HG03135 (cell line): ENCODE data around the gene CATSPERB.
"Not testable (repeated sequence)": the region's sequence is repeated elsewhere in the genome, so short reads cannot be mapped to it uniquely, and the experiment has no call there.

Source experiments
- ATAC-seq: cut with Tn5 transposase; IDR thresholded peaks from one replicate; pipeline ENCODE4 v1.9.1; 2021; ENCODE audit warnings: mild to moderate bottlenecking, moderate library complexity; ENCODE audit not compliant: unreplicated experiment

CATSPERB gene

DNA sequence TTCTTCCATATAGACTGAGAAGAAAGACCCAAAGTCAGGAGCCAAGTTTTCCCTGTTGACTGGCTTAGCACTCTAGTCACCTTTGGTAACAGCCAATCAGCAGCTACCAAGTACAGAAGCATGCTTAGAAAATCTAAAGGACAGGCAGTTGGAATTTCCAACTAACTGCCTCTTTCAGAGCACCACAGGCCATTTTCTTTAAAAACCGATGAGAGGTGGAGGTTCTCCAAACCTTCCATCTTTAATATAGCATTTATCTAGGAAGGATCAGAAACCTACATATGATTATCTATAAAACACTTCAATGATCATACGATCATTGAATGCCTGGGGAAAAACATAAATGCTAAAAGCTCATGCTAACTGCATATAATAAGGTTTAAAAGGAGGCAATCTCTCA, at the start of gene CATSPERB:
Gene CATSPERB, minus strand, starts transcription at position 101 of the 400 bp plus-strand sequence. CDS start 2,607 bp downstream, outside the sequence.
- ATAC-seq, result no peak

DNA sequence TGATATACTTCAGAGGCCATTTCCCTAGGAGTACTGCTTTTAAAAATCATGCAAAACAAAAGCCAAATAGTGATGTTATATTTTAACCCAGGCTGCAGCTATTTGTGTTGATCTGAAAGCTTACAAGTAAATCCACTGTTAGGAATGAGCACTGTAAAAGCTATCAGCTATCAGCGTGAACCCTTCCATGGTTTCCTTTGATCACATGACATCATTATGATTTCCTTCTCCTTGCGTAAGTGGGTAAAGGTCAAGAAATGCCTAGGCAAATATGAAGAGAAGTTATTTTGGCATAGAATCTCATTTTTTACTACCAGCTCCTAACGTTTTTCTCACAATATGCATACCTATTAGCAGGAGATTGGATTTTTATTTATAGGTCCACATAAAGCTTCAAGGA, 48.6 kb upstream of the CATSPERB start:
- ATAC-seq, result no peak

DNA sequence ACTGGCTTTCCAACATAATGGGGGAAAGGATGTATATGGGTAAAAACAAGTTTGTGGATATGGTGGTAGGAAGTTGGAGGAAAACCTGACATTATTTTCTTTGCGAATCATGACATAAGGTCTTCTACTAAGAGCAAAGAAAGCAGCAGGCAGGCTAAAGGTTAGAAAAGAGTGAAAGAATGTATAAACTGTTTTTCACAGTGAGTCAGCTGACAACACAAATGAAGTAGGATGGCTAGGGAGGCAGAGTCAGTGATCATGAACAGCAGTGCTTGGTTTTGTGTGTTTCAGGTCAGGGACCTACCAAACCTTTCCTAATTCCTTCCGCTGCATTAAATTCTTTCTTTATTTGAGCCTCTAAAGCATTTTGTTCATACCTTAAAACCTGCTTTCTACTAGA, 46.3 kb upstream of the CATSPERB start:
- ATAC-seq, result no peak

- peak; percentile 47 for ATAC-seq
Measured at GRCh38 chr14:91774140-91775096, 42.5 kb upstream of the CATSPERB start.

DNA sequence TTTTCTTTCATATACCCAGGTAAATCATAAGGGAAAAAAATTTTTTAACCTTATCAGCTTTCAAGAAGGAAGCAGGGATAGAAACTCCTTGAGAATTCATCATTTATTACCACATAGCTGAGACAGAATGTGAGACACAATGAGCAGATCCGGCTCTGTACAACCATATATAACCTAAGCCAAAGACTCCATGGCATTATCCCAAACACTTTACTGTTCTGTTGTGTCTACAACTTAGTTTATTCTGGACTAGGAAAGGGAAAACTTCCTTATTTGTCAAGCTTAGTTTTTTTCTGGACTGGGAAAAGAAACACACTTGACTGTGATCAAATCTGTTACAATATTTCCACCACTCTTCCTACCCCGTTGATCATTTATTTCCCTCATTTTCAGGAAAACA, 38.3 kb upstream of the CATSPERB start:
- no peak for ATAC-seq

- no peak for ATAC-seq
Measured at GRCh38 chr14:91755570-91756295, 23.8 kb upstream of the CATSPERB start.

GRCh38 chr14:91754819-91755218, 22.9 kb upstream of the CATSPERB start:
- ATAC-seq, result no peak

DNA sequence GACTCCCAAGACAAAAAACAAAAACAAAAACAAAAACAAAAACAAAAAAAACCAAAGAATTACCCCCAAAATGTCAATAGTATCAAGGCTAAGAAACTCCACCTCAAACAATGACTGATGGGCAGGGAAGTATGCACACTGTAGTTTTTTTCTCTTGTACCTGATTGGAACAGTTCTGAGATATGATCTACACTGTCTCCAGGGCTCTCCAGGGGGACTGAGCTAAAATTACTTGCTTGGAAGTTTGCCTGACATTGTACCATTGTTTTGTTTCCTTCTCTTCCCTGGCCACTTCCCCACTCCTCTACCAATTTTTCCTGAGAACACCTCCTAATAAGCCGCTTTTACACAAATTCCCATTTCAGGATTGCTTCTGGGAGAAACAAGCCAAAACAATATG, 22.3 kb upstream of the CATSPERB start:
- ATAC-seq, result no peak

DNA sequence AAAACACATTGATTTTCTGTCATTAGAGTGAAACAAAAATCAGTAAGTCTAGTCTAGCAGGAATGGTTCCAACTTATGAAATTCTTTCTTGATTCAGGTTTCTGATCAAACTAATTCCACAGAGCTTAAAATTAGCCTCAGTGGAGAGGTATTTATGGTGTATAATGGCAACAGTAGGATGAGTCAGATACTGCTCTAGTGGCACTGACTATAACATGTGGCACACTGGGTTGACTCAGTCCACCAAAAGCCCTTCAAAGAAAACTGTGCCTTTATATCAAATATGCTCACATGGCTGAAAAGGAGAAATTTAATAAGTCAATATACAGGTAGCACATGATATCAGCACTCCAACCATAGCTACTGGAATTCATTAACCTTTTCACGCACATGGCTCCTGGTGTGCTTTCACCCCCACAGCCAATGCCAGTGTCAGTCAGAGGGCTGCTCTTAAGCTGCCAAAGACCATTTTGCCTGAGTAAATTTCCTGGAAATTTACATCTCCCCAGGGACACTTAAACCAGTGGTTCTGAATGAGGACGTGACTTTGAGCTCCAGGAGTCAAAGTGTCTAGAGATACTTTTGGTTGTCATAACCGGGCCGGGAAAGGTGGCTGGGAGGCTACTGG, 21.7 kb upstream of the CATSPERB start:
- no peak for ATAC-seq

DNA sequence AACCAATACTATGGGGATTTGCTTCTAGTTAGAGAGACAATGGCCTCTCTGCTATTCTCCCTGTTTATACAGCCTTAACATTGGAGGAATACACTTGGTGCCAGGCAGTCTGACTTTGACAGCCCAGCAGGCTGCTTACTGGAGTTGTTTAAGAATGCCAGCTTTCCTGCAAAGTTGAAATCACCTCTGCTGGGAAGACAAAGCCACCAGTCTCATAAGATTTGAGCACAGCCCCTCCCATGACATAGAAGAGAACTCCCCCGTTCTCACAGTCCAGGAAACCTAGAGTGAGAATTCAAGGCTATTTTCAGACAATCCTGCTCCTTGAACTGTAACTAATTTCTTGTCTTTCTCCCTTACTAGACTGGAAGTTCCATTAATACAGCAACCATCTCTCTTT, 21.1 kb upstream of the CATSPERB start:
- no peak for ATAC-seq

GRCh38 chr14:91751719-91752118, 19.8 kb upstream of the CATSPERB start:
- ATAC-seq, result no peak

GRCh38 chr14:91750634-91751198, 18.8 kb upstream of the CATSPERB start:
- ATAC-seq, result no peak

DNA sequence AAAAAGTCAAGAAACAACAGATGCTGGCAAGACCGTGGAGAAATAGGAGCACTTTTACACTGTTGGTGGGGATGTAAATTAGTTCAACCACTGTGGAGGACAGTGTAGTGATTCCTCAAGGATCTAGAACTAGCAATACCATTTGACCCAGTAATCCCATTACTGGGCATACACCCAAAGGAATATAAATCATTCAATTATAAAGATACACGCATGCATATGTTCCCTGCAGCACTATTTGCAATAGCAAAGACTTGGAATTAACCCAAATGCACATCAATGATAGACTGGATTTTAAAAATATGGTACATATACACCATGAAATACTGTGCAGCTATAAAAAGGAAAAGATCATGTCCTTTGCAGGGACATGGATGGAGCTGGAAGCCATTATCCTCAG, 18.0 kb upstream of the CATSPERB start:
- no peak for ATAC-seq

DNA sequence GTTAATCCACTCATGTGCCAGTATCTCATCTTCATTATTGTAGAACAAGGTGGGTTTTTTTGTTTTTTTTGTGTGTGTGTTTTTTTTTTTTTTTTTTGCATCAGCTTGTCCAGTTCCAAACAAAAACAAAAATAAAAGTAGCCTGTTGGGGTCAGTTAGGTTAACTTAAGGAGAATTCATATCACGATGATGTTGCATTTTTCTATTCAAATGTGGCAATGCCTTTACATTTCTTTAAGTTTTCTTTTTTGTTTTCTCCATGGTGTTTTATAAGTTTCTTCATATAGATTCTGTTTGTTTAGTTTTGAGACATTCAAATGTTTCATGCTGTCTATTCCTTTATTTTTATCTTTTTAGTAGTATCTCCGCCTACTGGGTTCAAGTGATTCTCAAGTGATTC, 16.2 kb upstream of the CATSPERB start:
- no peak for ATAC-seq

DNA sequence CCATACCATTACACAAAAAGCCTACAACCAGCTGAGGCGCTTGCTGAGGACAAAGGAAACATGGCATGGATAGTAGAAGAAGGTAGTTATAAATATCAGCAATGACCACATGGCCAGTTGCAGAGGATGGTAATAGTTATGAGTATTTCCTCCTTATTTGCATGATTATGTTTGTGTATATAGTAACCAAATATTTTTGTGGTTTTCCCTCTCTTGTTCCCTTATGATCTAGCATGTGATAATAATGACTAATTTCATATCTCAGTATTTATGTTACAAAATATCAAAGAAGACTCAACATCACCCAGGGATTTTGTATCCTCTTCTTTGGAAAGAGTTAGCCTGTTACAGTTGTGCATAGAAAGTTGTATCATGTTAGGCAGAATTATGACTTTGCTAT, 13.5 kb upstream of the CATSPERB start:
- ATAC-seq, result no peak

- ATAC-seq, result no peak
Measured at GRCh38 chr14:91744068-91744480, 12.2 kb upstream of the CATSPERB start.

- ATAC-seq, result no peak
Measured at GRCh38 chr14:91743305-91743653, 11.4 kb upstream of the CATSPERB start.

GRCh38 chr14:91742621-91743304, 10.9 kb upstream of the CATSPERB start:
- no peak for ATAC-seq

DNA sequence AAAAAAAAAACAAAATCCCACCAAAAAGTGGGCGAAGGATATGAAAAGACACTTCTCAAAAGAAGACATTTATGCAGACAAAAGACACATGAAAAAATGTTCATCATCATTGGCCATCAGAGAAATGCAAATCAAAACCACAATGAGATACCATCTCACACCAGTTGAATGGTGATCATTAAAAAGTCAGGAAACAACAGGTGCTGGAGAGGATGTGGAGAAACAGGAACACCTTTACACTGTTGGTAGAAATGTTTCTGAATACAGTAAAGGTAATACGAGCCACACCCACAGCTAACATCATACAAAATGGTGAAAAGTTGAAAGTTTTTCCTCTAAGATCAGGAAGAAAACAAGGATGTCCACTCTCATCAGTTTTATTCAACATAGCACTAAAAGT, 8.0 kb upstream of the CATSPERB start:
- not testable (repeated sequence) for ATAC-seq

GRCh38 chr14:91737619-91738018, 5.7 kb upstream of the CATSPERB start:
- no peak for ATAC-seq
